ENCODE results near the gene NR1D1.

DNA sequence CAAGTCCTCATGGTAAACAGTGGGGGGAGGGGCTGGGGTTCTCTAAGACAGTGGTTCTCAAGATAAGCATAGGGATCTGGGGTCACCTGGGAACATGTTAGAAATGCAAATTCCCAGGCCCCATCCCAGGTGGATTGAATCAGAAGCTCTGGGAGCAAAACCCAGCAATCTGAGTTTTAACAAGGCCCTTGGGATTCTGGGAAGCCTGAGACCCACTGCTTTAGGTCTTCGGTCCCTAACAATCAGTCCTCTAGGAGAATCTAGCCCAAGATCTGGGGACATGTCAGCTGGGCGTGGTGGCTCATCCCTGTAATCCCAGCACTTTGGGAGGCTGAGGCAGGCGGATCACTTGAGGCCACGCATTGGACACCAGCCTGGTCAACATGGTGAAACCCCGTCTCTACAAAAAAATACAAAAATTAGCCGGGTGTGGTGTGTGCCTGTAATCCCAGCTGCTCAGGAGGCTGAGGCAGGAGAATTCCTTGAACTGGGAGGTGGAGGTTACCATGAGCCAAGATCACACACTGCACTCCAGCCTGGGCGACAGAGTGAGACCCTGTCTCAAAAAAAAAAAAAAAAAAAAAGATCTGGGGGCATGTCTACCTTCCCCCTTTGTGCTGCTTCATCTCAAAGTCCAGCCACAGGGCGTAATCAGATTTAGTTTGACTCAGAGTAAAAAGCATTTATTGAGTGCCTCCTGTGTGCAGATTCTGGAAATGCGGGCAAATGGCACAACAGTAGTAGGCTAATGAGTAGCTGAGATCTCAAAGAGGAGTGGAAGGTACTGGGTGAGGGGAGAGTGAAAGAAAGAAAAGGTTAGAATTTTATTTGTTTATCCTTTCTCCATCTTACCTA lies 8.8 kb upstream of the NR1D1 start:
- TF ChIP-seq ISL1 (CRISPR knock-in tag; IDR thresholded peaks at IDR 0.05) (no peak), ARNTL (CRISPR knock-in tag; IDR thresholded peaks at IDR 0.05; ENCODE audit: borderline replicate concordance, low read depth) (no peak), ZNF8 (CRISPR knock-in tag; IDR thresholded peaks at IDR 0.05) (no peak), GLIS3 (CRISPR knock-in tag; IDR thresholded peaks at IDR 0.05) (no peak), OSR1 (CRISPR knock-in tag; IDR thresholded peaks at IDR 0.05) (no peak), ZFP30 (CRISPR knock-in tag; IDR thresholded peaks at IDR 0.05) (no peak)
- TF ChIP-seq, protein P1, sequence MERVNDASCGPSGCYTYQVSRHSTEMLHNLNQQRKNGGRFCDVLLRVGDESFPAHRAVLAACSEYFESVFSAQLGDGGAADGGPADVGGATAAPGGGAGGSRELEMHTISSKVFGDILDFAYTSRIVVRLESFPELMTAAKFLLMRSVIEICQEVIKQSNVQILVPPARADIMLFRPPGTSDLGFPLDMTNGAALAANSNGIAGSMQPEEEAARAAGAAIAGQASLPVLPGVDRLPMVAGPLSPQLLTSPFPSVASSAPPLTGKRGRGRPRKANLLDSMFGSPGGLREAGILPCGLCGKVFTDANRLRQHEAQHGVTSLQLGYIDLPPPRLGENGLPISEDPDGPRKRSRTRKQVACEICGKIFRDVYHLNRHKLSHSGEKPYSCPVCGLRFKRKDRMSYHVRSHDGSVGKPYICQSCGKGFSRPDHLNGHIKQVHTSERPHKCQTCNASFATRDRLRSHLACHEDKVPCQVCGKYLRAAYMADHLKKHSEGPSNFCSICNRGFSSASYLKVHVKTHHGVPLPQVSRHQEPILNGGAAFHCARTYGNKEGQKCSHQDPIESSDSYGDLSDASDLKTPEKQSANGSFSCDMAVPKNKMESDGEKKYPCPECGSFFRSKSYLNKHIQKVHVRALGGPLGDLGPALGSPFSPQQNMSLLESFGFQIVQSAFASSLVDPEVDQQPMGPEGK (CRISPR knock-in tag; IDR thresholded peaks at IDR 0.05; ENCODE audit: borderline replicate concordance) = no peak
- TF ChIP-seq, protein P2, sequence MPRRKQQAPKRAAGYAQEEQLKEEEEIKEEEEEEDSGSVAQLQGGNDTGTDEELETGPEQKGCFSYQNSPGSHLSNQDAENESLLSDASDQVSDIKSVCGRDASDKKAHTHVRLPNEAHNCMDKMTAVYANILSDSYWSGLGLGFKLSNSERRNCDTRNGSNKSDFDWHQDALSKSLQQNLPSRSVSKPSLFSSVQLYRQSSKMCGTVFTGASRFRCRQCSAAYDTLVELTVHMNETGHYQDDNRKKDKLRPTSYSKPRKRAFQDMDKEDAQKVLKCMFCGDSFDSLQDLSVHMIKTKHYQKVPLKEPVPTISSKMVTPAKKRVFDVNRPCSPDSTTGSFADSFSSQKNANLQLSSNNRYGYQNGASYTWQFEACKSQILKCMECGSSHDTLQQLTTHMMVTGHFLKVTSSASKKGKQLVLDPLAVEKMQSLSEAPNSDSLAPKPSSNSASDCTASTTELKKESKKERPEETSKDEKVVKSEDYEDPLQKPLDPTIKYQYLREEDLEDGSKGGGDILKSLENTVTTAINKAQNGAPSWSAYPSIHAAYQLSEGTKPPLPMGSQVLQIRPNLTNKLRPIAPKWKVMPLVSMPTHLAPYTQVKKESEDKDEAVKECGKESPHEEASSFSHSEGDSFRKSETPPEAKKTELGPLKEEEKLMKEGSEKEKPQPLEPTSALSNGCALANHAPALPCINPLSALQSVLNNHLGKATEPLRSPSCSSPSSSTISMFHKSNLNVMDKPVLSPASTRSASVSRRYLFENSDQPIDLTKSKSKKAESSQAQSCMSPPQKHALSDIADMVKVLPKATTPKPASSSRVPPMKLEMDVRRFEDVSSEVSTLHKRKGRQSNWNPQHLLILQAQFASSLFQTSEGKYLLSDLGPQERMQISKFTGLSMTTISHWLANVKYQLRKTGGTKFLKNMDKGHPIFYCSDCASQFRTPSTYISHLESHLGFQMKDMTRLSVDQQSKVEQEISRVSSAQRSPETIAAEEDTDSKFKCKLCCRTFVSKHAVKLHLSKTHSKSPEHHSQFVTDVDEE (CRISPR knock-in tag; IDR thresholded peaks at IDR 0.05) = no peak
